ENCODE measurements around the gene GSTT2B. TPM values are rescaled to one million over a fixed set of nuclear protein-coding genes. Genes with fewer than 3 reads are reported as not detected.
"Not testable (repeated sequence)": the region's sequence is repeated elsewhere in the genome, so short reads cannot be mapped to it uniquely, and the experiment has no call there.

GSTT2B gene
- total RNA-seq, 1 donor from 2014 or later, result not detected

DNA sequence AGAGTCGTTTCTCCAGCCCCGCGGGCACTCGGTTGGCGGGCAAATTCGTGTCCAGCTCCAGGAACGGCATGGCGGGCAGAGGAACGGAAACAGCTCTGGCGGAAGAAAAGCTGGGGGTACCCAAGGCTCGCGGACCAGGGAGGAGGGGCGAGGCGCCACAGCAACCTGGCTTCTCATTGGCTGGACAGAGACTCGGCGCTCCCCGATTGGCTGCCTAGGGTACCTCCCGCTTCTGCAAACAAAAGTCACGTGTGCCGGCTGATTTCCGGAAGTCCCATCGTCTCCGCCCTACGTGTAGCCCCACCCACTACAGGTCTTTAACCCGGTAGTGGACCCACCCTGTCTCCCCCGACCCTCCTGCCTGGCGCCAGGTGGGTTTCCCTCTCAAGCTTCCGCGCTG, 13.3 kb upstream of the GSTT2B start, which contains the start of gene DDT:
Gene DDT (minus strand): TSS at position 97 of the 400 bp plus-strand sequence. CDS start 27 bp downstream, at position 70.
- Mint-ChIP-seq H3K4me1 (peaks cover 19% of the 10 kb centered on the region), H3K36me3 (ENCODE audit: low read depth) (peaks cover 19% of the 10 kb centered on the region)
- H3K27me3 Mint-ChIP-seq; DNase-seq; H3K27ac Mint-ChIP-seq; H3K9me3 Mint-ChIP-seq; intact Hi-C loops (cut with micrococcal nuclease); H3K4me3 Mint-ChIP-seq: not testable (repeated sequence)

DNA sequence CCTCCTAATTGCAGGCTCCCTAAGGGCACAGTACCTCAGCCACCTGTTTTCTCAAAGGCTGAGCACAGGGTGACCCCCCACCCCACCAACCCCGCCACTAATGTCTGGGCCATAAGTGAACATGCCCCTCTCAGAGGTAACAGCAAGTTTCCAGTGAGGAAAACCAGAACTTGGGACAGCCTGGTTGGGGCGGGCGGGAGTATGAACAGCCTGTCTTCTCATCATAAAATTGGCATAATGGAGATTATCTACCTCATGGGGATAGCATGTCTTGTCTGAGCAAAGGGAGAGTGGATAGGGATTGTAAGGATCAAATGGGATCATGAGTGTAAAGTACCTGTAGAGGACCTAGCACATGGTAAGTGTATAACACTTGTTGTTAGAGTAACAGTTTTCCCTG, 10.9 kb upstream of the GSTT2B start:
- Mint-ChIP-seq H3K36me3 (ENCODE audit: low read depth) (peaks cover 23% of the 10 kb centered on the region), H3K4me1 (peaks cover 24% of the 10 kb centered on the region), H3K4me3 (peak overlapping the region; percentile 61)
- H3K27ac Mint-ChIP-seq; intact Hi-C loops (cut with micrococcal nuclease); H3K27me3 Mint-ChIP-seq; DNase-seq; H3K9me3 Mint-ChIP-seq: not testable (repeated sequence)

DNA sequence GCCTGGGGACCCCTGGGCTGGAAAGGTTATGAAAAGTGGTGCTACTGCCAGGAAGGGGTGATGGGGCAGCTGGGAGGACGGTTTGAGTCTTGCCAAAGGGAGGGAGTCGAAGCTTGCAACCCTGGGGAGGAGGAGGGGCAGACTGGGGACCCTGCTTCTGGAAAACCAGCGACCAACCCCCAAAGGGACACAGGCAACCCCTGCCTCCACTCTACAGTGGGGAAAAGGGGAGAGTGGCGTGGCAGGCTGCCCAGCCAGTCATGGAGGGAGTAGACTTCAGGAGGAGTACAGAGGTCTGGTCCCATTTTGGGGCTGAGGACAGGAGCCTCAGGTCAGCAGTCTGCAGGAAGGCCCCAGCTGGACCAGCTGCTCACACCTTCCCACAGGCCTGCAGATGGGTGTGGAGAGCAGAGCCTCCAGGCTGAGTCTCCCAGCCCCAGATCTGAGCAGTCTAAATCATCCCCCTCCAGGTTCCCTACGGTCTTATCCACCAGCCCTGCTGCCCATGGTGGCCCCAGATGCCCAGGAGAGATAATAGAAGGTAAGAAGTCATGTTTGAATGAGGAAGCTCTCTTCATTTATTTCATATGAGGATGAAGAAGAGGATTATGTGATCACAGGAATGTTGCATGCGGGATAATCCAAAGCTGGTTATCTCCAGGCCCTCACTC, 10.0 kb upstream of the GSTT2B start:
- Mint-ChIP-seq H3K9me3 (no peaks in the 10 kb centered on the region), H3K27ac (peak overlapping the region; percentile 8), H3K4me1 (peaks cover 24% of the 10 kb centered on the region), H3K4me3 (peak overlapping the region; percentile 35), H3K36me3 (ENCODE audit: low read depth) (peaks cover 23% of the 10 kb centered on the region), H3K27me3 (no peaks in the 10 kb centered on the region)
- intact Hi-C loops (cut with micrococcal nuclease), result no loop called here
- DNase-seq, result no peak

DNA sequence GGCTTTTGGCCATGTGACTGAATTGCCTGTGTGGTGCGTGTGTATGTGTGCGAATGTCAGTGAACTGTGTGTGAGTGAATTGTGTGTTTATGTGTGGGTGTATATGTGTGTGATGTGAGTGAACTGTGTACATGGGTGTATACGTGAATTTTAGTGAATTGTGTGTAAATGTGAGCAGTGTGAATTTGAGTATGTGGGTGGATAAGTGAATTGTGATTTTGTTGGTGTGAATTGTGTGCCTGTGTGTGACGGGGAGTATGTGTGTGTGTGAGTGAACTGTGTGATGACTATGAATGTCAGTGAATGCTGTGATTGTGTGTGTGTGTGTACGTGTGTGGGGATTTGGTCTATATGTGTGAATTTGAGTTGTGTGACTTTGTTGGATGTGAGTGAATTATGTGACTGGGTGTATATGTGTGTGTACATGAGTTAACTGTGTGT, 9.2 kb upstream of the GSTT2B start:
- H3K27ac Mint-ChIP-seq, result peak overlapping the region; percentile 49
- DNase-seq, result no peak
- H3K27me3 Mint-ChIP-seq, result no peaks in the 10 kb centered on the region
- H3K9me3 Mint-ChIP-seq, result no peaks in the 10 kb centered on the region
- H3K4me3 Mint-ChIP-seq, result peak overlapping the region; percentile 35
- H3K4me1 Mint-ChIP-seq, result peaks cover 24% of the 10 kb centered on the region
- peaks cover 23% of the 10 kb centered on the region for H3K36me3 Mint-ChIP-seq (ENCODE audit: low read depth)
- intact Hi-C loops (cut with micrococcal nuclease), result no loop called here

DNA sequence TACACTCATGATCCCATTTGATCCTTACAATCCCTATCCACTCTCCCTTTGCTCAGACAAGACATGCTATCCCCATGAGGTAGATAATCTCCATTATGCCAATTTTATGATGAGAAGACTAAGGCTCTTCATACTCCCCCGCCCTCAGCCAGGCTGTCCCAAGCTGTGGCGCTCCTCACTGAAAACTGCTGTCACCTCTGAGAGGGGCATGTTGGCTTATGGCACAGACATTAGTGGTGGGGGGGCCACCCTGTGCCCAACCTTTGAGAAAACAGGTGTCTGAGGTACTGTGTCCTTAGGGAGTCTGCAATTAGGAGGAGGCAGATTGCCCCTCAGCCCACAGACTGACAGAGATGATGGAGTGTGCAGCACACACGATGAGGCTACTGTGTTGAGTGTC, 8.1 kb upstream of the GSTT2B start:
- Mint-ChIP-seq H3K9me3 (no peaks in the 10 kb centered on the region), H3K27ac (no peak overlapping the region), H3K4me1 (peaks cover 24% of the 10 kb centered on the region), H3K36me3 (ENCODE audit: low read depth) (peaks cover 23% of the 10 kb centered on the region), H3K4me3 (peak overlapping the region; percentile 50), H3K27me3 (no peaks in the 10 kb centered on the region)
- intact Hi-C loops (cut with micrococcal nuclease), result no loop called here
- no peak for DNase-seq

DNA sequence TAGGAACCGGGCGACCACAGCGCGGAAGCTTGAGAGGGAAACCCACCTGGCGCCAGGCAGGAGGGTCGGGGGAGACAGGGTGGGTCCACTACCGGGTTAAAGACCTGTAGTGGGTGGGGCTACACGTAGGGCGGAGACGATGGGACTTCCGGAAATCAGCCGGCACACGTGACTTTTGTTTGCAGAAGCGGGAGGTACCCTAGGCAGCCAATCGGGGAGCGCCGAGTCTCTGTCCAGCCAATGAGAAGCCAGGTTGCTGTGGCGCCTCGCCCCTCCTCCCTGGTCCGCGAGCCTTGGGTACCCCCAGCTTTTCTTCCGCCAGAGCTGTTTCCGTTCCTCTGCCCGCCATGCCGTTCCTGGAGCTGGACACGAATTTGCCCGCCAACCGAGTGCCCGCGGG, 5.6 kb upstream of the GSTT2B start, which contains the start of gene DDTL:
Gene DDTL (plus strand): TSS at position 321 of the 400 bp plus-strand sequence. CDS start 27 bp downstream, at position 348.
- intact Hi-C loops (cut with micrococcal nuclease); H3K4me3 Mint-ChIP-seq; H3K27ac Mint-ChIP-seq; H3K27me3 Mint-ChIP-seq; DNase-seq; H3K9me3 Mint-ChIP-seq: not testable (repeated sequence)
- peaks cover 20% of the 10 kb centered on the region for H3K4me1 Mint-ChIP-seq
- H3K36me3 Mint-ChIP-seq (ENCODE audit: low read depth), result peaks cover 20% of the 10 kb centered on the region

DNA sequence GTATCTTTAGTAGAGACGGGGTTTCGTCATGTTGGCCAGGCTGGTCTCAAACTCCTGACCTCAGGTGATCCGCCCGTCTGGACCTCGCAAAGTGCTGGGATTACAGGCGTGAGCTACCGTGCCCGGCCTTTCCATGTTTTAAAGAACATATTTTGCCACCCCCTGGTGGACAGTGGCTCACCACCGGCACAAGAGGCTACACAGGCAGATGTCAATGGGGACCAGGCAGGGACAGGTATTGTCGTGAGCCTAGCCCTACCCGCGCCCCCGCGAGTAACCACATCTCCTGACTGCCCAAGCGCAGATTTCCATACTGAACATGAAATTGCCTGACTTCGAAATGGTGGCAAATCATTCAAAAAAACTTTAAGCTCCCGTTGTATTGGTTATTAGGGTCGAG, 5.1 kb upstream of the GSTT2B start:
- DNase-seq; H3K4me3 Mint-ChIP-seq; H3K27me3 Mint-ChIP-seq; intact Hi-C loops (cut with micrococcal nuclease); H3K27ac Mint-ChIP-seq; H3K9me3 Mint-ChIP-seq: not testable (repeated sequence)
- Mint-ChIP-seq H3K36me3 (ENCODE audit: low read depth) (peaks cover 17% of the 10 kb centered on the region), H3K4me1 (peaks cover 18% of the 10 kb centered on the region)

DNA sequence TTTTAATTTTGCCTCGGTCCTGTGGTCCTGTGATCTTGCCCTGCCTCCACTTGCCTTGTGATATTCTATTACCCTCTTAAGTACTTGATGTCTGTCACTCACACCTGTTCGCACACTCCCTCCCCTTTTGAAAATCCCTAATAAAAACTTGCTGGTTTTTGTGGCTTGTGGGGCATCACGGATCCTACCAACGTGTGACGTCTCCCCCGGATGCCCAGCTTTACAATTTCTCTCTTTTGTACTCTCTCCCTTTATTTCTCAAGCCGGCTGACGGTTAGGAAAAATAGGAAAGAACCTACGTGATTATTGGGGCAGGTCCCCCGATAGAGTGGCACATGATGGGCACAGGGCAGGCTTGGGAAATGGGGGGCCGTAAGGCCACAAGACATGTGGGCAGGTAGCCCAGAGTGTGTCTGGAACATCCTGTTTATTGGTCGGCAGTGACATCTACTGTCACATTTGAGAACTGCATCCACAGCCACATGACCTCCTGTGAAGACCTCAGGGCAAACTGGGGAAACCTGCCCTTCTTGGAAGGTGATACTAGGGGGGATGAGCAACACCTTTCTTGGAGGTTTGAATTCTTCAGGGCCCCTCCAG, 4.6 kb downstream of the GSTT2B start:
- intact Hi-C loops (cut with micrococcal nuclease), result loop anchor here (5.0 kb wide), 1 partner anchor 94 kb away; no protein-coding TSS in a partner anchor
- not testable (repeated sequence) for H3K4me1 Mint-ChIP-seq; H3K4me3 Mint-ChIP-seq; H3K36me3 Mint-ChIP-seq (ENCODE audit: low read depth); H3K9me3 Mint-ChIP-seq; H3K27me3 Mint-ChIP-seq
- DNase-seq, result peak; percentile 95
- peak overlapping the region; percentile 61 for H3K27ac Mint-ChIP-seq

DNA sequence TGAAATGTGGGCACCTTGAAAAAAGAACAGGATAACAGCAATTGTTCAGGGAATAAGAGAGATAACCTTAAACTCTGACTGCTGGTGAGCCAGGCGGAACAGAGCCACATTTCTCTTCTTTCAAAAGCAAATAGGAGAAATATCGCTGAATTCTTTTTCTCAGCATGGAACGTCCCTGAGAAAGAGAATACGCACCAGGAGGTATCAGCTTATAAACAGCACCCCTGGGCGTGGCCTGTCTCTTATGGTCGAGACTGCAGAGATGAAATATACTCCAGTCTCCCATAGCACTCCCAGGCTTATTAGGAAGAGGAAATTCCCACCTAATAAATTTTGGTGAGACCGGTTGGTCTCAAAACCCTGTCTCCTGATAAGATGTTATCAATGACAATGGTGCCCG, 5.1 kb downstream of the GSTT2B start:
- not testable (repeated sequence) for H3K4me1 Mint-ChIP-seq; DNase-seq; H3K4me3 Mint-ChIP-seq; H3K9me3 Mint-ChIP-seq; H3K27me3 Mint-ChIP-seq; H3K27ac Mint-ChIP-seq; H3K36me3 Mint-ChIP-seq (ENCODE audit: low read depth)
- intact Hi-C loops (cut with micrococcal nuclease), result loop anchor here (5.0 kb wide), 1 partner anchor 94 kb away; no protein-coding TSS in a partner anchor

DNA sequence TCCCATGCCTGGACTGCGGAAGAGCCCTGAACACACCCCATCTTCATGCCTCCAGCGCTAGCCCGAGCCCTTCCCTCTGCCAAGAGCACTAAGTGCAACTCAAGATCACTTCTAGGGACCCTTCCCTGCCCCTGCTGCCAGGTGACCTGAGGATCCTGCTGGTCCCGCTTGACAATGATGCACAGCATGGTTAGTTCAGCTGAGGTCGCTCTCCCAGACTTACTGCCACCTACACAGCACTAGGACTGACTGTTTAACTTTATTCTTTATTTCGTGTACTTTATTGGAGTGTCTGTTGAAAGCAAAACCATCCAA, 6.0 kb downstream of the GSTT2B start:
- H3K36me3 Mint-ChIP-seq (ENCODE audit: low read depth); H3K27ac Mint-ChIP-seq; H3K27me3 Mint-ChIP-seq; H3K4me1 Mint-ChIP-seq; H3K9me3 Mint-ChIP-seq; H3K4me3 Mint-ChIP-seq; DNase-seq: not testable (repeated sequence)
- intact Hi-C loops (cut with micrococcal nuclease), result loop anchor here (5.0 kb wide), 1 partner anchor 93 kb away; no protein-coding TSS in a partner anchor

DNA sequence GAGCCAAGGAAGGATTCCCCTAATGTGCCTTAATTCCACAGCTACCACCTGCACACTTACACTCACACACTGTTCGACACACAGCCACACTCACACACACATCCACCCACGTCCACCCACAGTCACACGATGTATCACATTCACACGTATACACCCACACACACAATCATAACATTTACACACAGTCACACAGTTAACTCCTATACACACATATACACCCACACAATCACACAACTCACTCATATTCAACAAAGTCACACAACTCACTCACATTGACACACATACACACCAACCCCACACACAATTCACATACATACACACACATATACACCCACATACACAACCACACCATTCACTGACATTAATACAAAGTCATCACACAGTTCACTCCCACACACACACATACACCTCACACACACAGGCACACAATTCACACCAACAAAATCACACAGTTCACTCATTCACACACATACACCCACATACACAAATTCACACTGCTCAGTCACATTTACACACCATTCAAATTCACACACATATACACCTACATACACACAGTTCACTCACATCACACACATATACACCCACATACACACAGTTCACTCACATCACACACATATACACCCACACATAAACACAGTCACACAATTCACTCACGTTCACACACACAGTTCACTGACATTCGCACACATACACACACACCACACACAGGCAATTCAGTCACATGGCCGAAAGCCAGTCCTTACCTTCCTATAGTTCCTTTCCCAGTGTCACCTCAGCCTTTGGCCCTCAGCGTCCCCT, 6.6 kb downstream of the GSTT2B start:
- H3K27me3 Mint-ChIP-seq; H3K4me1 Mint-ChIP-seq; H3K36me3 Mint-ChIP-seq (ENCODE audit: low read depth); DNase-seq; H3K9me3 Mint-ChIP-seq; intact Hi-C loops (cut with micrococcal nuclease); H3K4me3 Mint-ChIP-seq; H3K27ac Mint-ChIP-seq: not testable (repeated sequence)

DNA sequence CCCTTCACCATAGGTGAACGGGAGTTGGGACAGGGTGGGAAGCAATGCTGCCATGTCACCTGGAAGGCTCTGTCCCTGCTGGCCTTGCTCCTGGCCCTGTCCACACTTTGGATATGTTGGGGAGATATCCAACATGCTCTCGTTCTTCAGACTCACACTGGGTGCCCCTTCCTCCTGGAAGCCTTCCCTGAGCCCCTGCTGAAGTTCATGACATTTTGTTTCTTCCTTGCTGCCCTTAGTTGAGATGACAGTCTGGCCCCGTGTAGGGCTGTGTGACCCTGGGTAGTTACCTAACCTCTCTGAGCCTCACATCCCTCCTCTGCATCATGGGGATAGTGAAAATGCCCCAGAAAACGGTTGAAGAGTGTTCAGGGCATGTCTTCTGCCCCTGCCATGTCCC, 7.5 kb downstream of the GSTT2B start:
- H3K27me3 Mint-ChIP-seq; H3K4me1 Mint-ChIP-seq; H3K4me3 Mint-ChIP-seq; intact Hi-C loops (cut with micrococcal nuclease); H3K27ac Mint-ChIP-seq; DNase-seq; H3K36me3 Mint-ChIP-seq (ENCODE audit: low read depth); H3K9me3 Mint-ChIP-seq: not testable (repeated sequence)

DNA sequence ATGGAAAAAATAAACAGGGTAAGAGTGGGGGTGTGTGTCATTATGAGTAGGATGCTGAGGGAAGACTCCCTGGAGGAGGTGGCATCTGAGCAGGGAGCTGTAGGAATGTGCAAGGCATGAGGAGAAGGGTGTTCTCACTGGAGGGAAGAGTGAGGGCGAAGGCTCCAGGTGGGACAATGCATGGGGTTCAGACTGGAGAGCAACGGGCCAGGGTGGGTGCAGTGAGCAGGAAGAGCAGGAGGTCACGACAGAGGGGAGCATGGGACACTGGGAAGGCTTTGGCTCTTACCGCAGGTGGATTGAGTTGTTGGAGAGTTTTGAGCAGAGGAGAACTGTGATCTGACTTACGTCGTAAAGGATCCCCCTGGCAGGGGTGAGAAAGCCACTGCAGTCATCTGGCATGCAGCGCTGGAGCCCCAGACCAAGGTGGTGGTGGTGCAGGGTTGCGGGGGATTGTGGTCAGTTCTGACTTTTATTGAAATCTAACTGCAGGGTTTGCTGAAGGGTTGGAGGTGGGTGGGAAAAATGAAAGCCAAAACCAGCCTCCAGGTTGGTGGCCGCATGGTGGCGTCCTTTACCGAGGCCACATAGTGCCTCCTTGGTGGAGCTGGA, 8.1 kb downstream of the GSTT2B start:
- intact Hi-C loops (cut with micrococcal nuclease); H3K27me3 Mint-ChIP-seq; H3K36me3 Mint-ChIP-seq (ENCODE audit: low read depth); H3K4me3 Mint-ChIP-seq; DNase-seq; H3K4me1 Mint-ChIP-seq; H3K9me3 Mint-ChIP-seq: not testable (repeated sequence)
- peak overlapping the region; percentile 27 for H3K27ac Mint-ChIP-seq

DNA sequence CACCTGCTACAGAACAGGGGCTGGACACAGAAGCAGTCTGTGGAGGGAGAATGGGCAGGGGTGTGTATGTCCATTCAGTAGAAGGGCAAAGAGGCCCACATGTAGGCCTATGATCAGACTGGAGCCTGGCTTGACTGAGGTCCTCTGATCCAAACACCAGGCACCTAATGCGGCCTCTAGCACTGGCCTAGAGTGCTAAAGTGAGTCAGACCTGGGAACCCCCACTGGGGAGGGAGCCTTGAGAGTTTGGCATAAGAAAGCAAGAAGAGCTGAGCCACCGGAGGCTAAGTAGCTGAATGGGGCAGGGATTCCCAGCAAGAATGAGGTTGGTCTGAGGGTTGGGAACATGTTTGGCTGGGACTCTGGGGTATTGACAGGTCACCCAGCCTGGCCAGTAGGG, 9.6 kb downstream of the GSTT2B start:
- intact Hi-C loops (cut with micrococcal nuclease); H3K9me3 Mint-ChIP-seq; H3K27ac Mint-ChIP-seq; H3K4me1 Mint-ChIP-seq; H3K4me3 Mint-ChIP-seq; H3K27me3 Mint-ChIP-seq; H3K36me3 Mint-ChIP-seq (ENCODE audit: low read depth); DNase-seq: not testable (repeated sequence)

All from activated CD4-positive, alpha-beta T cell treated with anti-CD3 and anti-CD28 coated beads, Interleukin-2, amount 10 ng/mL, durations not matched to agents 24 days and 14 days (primary cell).